DMS79 treated with DMSO at 0.1 percent for 48 hours (cell line): Measurements from ENCODE around the gene ASIC3.

Experiments
- DNase-seq: peaks from one replicate; lab custom pipeline; 2025; lab: John Stamatoyannopoulos, UW

The ASIC3 gene

GRCh38 chr7:151056666-151057505 lies 8.6 kb downstream of the ASIC3 start:
- no peak for DNase-seq

GRCh38 chr7:151057506-151057988 lies 9.2 kb downstream of the ASIC3 start, which contains the start of gene CDK5:
Gene CDK5 (minus strand): TSS chr7:151057897. CDS start chr7:151057848, 49 bp downstream.
- DNase-seq, result no peak

GRCh38 chr7:151057989-151058780 lies 9.9 kb downstream of the ASIC3 start:
- DNase-seq, result peak; percentile 98

- DNase-seq, result peak; percentile 46
Observed at GRCh38 chr7:151058781-151059366, 10.5 kb downstream of the ASIC3 start.

GRCh38 chr7:151059367-151060112 lies 11.2 kb downstream of the ASIC3 start, which contains the start of gene SLC4A2:
Gene SLC4A2 (plus strand): TSS chr7:151059589. CDS start chr7:151061988, 2,399 bp downstream.
- DNase-seq, result peak; percentile 41

GRCh38 chr7:151060113-151060415 lies 11.7 kb downstream of the ASIC3 start:
- no peak for DNase-seq

GRCh38 chr7:151060416-151061212 lies 12.3 kb downstream of the ASIC3 start:
- peak; percentile 22 for DNase-seq

- no peak for DNase-seq
Observed at GRCh38 chr7:151061213-151062110, 13.1 kb downstream of the ASIC3 start.

- DNase-seq, result no peak
Observed at GRCh38 chr7:151062111-151062398, 13.7 kb downstream of the ASIC3 start.

GRCh38 chr7:151062399-151063211 lies 14.3 kb downstream of the ASIC3 start:
- DNase-seq, result no peak

- no peak for DNase-seq
Observed at GRCh38 chr7:151063212-151063561, 14.9 kb downstream of the ASIC3 start.

- no peak for DNase-seq
Observed at GRCh38 chr7:151064454-151064853, 16.1 kb downstream of the ASIC3 start.

- no peak for DNase-seq
Observed at GRCh38 chr7:151064993-151065392, 16.7 kb downstream of the ASIC3 start.

GRCh38 chr7:151065516-151065915 lies 17.2 kb downstream of the ASIC3 start:
- no peak for DNase-seq

GRCh38 chr7:151066273-151066974 lies 18.1 kb downstream of the ASIC3 start:
- DNase-seq, result no peak

GRCh38 chr7:151068069-151068773 lies 19.9 kb downstream of the ASIC3 start:
- no peak for DNase-seq

- DNase-seq, result no peak
Observed at GRCh38 chr7:151069841-151070573, 21.7 kb downstream of the ASIC3 start.
